Activated CD4-positive, CD25-positive, alpha-beta regulatory T cell treated with anti-CD3 and anti-CD28 coated beads, Interleukin-2, amount 50 U/mL, for 24 hours (primary cell): Measurements from ENCODE around the gene DDI1.

Source experiments
- ATAC-seq, 2 donors: fragments of 150-1000 bp; cut with Tn5 transposase; one replicate each; pipeline ENCODE4 v1.10.0; 2021; ENCODE audit warnings: mild to moderate bottlenecking in 1 of 2, moderate library complexity in 1 of 2

Gene DDI1

GRCh38 chr11:104036588-104036987, at the start of gene DDI1:
TSS of gene DDI1 (plus strand) at chr11:104036640. CDS start at chr11:104036823, 183 bp downstream.
- ATAC-seq = no peak

GRCh38 chr11:103987629-103988594, 48.5 kb upstream of the DDI1 start:
- no peak for ATAC-seq

- ATAC-seq = no peak
Observed at GRCh38 chr11:103988595-103988969, 47.9 kb upstream of the DDI1 start.

GRCh38 chr11:103993507-103993906, 42.9 kb upstream of the DDI1 start:
- ATAC-seq = no peak

- no peak for ATAC-seq
Observed at GRCh38 chr11:103994094-103994493, 42.3 kb upstream of the DDI1 start.

- ATAC-seq = no peak
Observed at GRCh38 chr11:103994518-103994917, 41.9 kb upstream of the DDI1 start.

GRCh38 chr11:103995896-103996295, 40.5 kb upstream of the DDI1 start:
- ATAC-seq = no peak

GRCh38 chr11:103997082-103997481, 39.4 kb upstream of the DDI1 start:
- ATAC-seq = no peak

- ATAC-seq = no peak
Observed at GRCh38 chr11:103998826-103999508, 37.5 kb upstream of the DDI1 start.

GRCh38 chr11:104000798-104001197, 35.6 kb upstream of the DDI1 start:
- ATAC-seq = no peak

- no peak for ATAC-seq
Observed at GRCh38 chr11:104001561-104002056, 34.8 kb upstream of the DDI1 start.

GRCh38 chr11:104003491-104003890, 32.9 kb upstream of the DDI1 start:
- no peak for ATAC-seq

GRCh38 chr11:104005234-104005855, 31.1 kb upstream of the DDI1 start:
- ATAC-seq = no peak

GRCh38 chr11:104009744-104010143, 26.7 kb upstream of the DDI1 start:
- ATAC-seq = no peak

- ATAC-seq = no peak
Observed at GRCh38 chr11:104011044-104011443, 25.4 kb upstream of the DDI1 start.

- no peak for ATAC-seq
Observed at GRCh38 chr11:104015649-104016415, 20.6 kb upstream of the DDI1 start.

GRCh38 chr11:104024572-104024971, 11.9 kb upstream of the DDI1 start:
- ATAC-seq = no peak

GRCh38 chr11:104028476-104029263, 7.8 kb upstream of the DDI1 start:
- ATAC-seq = no peak

GRCh38 chr11:104033134-104033533, 3.3 kb upstream of the DDI1 start:
- ATAC-seq = no peak

- no peak for ATAC-seq
Observed at GRCh38 chr11:104033561-104033960, 2.9 kb upstream of the DDI1 start.

- ATAC-seq = no peak
Observed at GRCh38 chr11:104036995-104037394, 555 bp downstream of the DDI1 start.

- ATAC-seq = no peak
Observed at GRCh38 chr11:104041792-104042191, 5.4 kb downstream of the DDI1 start.
